Hindlimb muscle (tissue), 1 donor: Measurements from ENCODE around the gene MMUT. TPM values are rescaled to one million over a fixed set of nuclear protein-coding genes. Genes with fewer than 3 reads are reported as not detected.
"Not testable (repeated sequence)": the region's sequence is repeated elsewhere in the genome, so short reads cannot be mapped to it uniquely, and the experiment has no call there.

Source experiments
- DNase-seq: peaks from one replicate; pipeline ENCODE4 v3.0.0-alpha.2; 2013
- polyA plus RNA-seq: library from polyadenylated mRNA; unstranded; fragments of 120-200 nt; gene quantifications from one replicate; pipeline ENCODE4 v1.2.1, GENCODE V29; 2013; ENCODE audit not compliant: insufficient read length

MMUT gene
- polyA plus RNA-seq, 1 donor: 20.2 TPM

DNA sequence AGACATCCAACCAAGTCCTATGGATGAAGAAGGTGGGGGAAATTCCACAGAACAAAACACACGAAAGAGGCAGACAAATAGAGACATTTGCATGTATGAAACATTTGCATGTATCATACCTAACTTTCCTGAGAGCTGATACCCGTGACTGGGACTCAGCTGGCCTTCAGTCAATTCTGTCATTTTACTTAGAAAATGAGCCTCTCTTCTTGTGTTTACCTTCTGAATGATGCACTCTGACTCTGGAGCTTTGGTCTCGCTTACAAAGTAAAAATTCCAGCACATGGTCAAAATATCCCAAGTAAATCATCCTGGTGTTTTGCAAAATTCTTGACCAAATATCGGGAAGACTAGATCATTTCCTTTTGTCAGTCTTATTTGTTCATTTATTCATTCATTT is 46.9 kb downstream of the MMUT start:
- no peak for DNase-seq

DNA sequence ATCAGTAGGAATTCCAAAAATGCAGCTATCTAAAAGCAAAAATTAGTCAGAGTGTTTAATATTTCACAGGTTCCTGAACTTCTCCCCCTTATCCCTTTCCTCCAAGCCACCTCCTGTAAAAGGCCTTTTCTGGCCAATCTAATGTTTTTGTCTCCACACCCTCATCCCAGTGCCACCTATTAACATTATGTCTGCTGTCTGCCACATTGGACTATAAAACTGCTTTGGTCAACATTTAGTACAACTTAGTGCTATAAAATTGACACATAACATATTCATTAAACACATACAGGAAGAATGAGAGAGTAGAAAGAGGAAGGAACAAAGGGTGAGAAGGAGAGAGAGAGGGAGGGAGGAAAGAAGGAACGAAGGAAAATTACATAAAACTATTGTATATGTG is 47.7 kb downstream of the MMUT start:
- no peak for DNase-seq

DNA sequence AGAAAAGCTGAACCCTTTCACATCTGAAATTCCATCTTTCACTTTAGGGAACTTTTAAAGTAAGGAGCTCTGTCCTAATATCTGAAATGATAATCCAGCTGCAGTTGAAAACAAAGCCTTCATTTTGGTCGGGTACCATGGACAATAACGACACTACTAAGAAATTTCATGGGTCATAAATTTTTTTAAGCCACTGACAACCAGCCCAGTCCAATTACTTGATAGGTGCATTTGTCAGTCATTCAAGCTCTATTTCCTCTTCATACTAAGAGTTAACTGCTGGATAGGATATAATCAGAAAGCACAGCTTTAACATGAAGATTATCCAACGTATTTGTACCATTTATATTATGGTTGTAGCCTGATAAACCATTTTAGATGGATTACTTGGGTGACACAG is 52.5 kb downstream of the MMUT start:
- no peak for DNase-seq

DNA sequence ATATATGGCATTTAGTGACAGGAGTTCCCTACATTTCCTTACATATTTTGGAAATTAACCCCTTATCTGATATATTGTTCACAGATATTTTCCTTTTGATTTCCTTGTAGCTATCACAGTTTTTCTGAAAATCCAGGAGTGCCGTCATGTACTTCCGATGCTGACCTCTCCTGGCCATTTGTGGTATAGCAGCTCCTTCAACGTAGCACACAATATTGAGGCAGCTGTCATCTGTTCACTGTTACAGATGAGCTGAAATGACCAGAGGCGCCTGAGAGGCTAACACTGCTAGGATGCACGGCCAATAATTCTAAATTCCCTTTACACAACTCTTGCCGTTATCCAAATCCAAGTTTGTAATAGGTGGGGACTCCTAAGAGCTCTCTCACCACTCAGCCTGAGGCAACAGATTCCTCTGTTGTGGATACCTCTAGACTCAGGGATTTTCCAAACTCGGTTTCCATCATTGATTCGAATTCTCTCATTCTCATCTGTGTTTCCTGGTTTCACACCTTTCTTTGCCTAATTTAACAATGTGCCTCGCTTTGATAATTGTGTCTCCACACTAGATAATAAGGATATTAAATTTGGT is 53.0 kb downstream of the MMUT start:
- DNase-seq: peak; percentile 79

DNA sequence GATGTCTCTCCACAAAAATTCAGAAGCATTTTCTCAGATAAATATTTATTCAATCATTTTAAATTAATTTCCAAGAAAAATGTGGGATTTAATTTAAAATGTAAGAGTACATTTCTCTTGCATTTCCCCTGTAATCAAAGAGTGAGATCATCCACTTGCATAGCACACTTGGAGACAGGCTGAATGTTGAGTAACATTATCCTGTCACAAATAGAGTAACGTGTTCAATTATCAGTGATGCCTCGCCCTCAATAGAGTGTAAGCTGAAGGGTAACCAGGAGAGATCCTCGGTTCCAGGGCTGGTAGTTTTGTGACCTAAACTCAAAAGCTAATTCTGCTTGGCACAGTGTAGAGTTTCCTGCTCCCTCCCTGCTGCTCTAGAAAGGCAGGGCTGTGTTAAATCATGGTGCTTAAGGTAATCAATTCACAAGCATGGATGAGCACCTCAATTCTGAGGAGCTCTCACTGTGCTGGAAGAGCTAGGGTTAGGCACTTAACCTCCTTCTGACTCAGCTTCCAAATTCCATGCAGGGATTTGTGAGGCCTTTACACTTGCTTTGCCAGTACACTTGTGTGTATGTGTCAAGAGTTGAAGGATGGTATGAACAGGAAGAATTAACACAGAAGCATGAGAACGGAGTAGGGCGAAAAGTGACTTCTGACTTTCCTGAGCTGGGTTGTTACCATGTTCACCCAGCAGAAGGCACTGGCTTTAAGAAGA is 56.6 kb downstream of the MMUT start:
- no peak for DNase-seq

DNA sequence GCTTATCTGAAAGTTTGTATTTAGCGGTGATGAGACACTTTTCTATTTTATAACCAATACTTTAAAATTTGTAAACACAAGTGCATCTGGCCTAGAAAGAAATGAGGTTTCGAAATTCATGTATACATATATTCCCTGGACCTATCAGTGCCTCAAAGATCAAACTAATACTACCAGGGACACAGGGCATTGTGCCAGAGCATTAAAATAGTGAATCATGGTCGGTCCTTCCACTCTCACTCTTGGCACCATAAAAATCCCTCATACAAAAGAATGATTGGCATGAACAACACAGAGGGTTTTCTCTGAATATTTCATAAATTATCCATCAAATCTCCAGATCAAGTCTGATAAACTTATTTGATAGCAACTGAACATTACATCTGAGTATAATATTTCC is 62.0 kb downstream of the MMUT start:
- DNase-seq: no peak

DNA sequence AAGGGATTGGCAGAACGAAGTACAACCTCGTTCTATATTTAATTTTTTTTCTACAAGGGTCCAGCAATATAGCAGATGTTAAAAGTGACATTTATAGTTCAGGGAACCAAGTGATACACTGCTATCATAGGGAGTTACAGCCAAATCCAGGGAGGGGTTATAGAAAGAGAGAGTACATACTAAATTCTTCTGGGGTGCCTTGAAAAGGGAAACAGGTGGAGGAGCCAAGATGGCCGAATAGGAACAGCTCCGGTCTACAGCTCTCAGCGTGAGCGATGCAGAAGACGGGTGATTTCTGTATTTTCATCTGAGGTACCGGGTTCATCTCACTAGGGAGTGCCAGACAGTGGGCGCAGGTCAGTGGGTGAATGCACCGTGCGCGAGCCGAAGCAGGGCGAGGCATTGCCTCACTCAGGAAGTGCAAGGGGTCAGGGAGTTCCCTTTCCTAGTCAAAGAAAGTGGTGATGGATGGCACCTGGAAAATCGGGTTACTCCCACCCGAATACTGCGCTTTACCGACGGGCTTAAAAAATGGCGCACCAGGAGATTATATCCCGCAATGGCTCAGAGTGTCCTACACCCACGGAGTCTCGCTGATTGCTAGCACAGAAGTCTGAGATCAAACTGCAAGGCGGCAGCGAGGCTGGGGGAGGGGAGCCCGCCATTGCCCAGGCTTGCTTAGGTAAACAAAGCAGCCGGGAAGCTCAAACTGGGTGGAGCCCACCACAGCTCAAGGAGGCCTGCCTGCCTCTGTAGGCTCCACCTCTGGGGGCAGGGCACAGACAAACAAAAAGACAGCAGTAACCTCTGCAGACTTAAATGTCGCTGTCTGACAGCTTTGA is 76.2 kb downstream of the MMUT start:
- DNase-seq: not testable (repeated sequence)

DNA sequence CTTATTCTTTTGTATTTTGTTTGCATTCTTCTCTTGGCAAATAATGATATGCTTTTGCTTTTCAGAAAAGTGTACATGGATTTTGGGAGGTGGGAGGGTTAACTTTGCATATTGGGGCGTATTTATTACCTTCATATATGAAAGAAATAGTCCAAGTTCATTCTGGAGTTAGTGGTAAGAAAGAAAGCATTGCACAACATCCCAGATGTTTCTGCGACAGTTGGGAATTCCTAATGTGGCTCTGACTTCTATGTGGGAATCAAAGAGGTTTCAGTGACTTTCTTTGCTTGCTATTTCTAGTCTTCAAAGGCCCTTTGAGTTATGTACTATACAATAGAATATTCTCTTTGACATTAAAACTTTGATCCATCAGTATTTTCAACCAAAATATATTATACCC is 78.1 kb downstream of the MMUT start:
- DNase-seq: no peak

Other genes starting within 250 kb of the MMUT start
- gene CENPQ, start 117 bp upstream of the MMUT start, polyA plus RNA-seq: 7.0 TPM
- not detected for gene GLYATL3, start 36.7 kb upstream of the MMUT start, polyA plus RNA-seq
- 3.0 TPM for gene C6orf141, start 87.4 kb upstream of the MMUT start, polyA plus RNA-seq
- gene RHAG, start 173.6 kb upstream of the MMUT start, polyA plus RNA-seq: 1.7 TPM